ENCODE data around the gene PROSER3. TPM values are rescaled to one million over a fixed set of nuclear protein-coding genes. Genes with fewer than 3 reads are reported as not detected.

The PROSER3 gene
- total RNA-seq, 1 donor from 2014 or later, result 31.2 TPM

DNA sequence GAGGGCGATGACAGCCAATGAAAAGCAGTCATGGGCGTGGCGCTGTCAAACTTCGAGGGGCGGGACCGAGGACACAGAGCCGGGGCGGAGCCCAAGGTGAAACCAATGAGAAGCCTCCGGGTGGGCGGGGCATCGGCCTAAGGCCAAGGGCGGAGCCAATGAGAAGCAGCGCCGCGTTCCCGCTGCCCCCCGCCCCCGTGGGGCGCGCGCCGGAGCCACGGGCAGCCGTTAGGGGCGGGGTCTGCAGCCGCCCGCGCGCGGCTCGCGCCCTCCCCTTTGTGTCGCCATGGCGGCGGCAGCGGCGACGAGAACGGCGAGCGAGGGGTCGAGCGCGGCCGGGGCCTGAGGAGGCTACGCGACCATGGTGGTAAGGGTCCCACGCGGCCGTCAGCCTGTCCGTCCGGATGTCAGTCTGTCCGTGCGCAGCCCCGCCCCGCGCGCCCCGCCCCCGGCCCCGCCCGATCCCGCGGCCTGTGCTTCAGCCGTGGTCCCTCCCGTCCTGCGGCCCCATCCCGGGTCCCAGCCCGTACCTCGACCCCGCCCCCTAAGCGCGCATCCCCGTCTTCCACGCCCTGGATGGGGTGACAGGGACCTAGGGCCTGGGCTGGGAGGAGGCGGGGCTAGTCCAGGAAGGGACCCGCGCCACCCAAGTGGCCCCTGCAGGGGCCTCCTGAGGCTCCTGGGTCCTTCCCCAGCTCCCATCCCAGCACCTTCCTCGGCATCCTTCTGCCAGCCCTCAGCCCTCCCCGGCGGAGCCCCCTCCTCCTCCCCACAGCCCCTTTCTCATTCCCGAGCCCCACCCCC is 17.5 kb downstream of the PROSER3 start, which contains the start of gene ARHGAP33:
Gene ARHGAP33, plus strand, starts transcription at position 267 of the 804 bp plus-strand sequence. Its CDS starts 95 bp downstream, at position 362.
- DNase-seq (ENCODE audit: low spot score), result peak; percentile 99

GRCh38 chr19:35776102-35776788 is 18.3 kb downstream of the PROSER3 start:
- no peak for DNase-seq (ENCODE audit: low spot score)

- DNase-seq (ENCODE audit: low spot score), result no peak
Observed at GRCh38 chr19:35777086-35777841, 19.3 kb downstream of the PROSER3 start.

- DNase-seq (ENCODE audit: low spot score), result no peak
Observed at GRCh38 chr19:35777961-35778360, 20.0 kb downstream of the PROSER3 start.

DNA sequence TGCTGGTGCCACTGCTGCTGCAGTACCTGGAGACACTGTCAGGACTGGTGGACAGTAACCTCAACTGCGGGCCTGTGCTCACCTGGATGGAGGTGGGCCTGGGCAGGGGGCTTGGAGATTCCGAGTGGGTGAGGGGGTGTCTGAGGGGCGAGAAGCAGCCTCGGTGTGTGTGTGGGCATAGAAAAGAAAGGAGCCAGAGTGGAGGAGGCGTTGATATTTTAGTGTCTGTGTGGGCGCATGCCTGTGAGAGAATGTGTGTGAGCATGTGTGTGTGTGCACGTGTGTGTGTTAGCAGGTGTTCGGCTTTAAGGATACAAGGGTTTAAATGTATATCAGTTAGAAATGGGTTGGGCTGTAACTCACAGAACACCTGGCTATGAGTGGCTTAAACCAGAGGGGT is 21.1 kb downstream of the PROSER3 start:
- no peak for DNase-seq (ENCODE audit: low spot score)

- DNase-seq (ENCODE audit: low spot score), result no peak
Observed at GRCh38 chr19:35780058-35780457, 22.1 kb downstream of the PROSER3 start.

- no peak for DNase-seq (ENCODE audit: low spot score)
Observed at GRCh38 chr19:35780717-35781116, 22.7 kb downstream of the PROSER3 start.

- no peak for DNase-seq (ENCODE audit: low spot score)
Observed at GRCh38 chr19:35781650-35782049, 23.7 kb downstream of the PROSER3 start.

DNA sequence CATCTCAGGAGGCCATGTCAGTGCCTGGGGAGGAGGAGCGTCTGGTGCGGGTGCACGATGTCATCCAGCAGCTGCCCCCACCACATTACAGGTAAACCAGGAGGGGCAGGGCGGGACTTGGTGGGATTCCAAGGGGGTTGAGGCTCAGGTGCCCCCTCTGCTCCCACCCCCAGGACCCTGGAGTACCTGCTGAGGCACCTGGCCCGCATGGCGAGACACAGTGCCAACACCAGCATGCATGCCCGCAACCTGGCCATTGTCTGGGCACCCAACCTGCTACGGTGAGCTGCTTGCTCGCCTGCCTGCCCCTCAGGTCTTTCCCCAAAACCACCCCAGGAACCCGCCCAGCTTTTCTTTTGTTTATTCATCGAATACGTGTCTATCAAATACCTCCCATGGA is 24.6 kb downstream of the PROSER3 start:
- no peak for DNase-seq (ENCODE audit: low spot score)

DNA sequence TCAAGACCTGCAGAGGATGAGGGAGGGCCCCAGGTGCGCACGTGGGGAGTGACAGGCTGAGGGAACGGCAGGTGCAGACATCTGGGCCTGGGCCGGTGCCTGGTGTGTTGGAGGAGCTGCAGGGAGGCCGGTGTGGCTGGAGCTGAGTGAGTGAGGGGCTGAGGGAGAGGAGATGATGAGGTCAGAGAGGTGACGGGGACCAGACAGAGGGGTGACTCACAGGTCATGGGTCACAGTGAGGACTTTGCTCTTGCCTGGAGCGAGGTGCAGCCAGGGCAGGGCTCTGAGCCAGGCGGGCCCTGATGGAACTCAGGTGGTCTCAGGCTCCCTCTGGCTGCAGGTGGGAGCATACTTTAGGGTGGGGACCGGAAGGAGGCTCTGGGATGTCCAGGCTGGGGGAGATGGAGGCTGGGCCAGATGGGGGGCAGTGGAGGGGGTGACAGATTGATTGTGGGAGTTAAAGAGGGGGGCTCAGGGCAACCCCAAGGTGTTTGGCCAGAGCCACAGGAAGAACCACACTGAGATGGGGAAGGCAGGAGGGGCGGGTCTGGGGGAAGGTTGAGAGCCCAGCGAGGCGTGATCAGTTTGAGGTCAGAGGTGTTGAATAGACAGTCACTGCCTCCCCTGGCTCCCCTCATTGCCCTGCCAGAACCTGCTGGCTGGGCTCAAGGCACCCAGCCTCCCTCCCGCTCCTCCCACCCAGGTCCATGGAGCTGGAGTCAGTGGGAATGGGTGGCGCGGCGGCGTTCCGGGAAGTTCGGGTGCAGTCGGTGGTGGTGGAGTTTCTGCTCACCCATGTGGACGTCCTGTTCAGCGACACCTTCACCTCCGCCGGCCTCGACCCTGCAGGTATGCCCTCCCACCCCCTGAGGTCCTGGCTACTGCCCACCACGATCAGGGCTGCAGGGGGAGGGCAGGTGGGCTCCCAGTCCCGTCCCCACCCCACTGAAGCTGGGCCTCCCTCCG is 25.8 kb downstream of the PROSER3 start:
- DNase-seq (ENCODE audit: low spot score), result no peak

- no peak for DNase-seq (ENCODE audit: low spot score)
Observed at GRCh38 chr19:35784503-35785338, 26.7 kb downstream of the PROSER3 start.

DNA sequence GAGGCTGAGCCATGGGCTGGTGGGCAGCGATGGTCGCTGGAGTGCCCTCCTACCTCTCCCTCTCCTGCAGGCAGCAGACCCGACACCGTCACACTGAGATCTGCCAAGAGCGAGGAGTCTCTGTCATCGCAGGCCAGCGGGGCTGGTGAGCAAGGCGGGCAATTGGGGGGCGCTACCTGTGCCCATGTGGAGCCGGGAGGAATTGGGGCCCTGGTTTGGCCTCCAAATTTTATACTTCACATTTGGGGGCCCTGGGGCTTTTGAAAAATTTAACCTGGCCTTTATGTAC is 27.3 kb downstream of the PROSER3 start:
- no peak for DNase-seq (ENCODE audit: low spot score)

GRCh38 chr19:35786299-35787160 is 28.6 kb downstream of the PROSER3 start:
- DNase-seq (ENCODE audit: low spot score), result no peak

GRCh38 chr19:35787227-35787799 is 29.3 kb downstream of the PROSER3 start:
- DNase-seq (ENCODE audit: low spot score), result no peak

- DNase-seq (ENCODE audit: low spot score), result no peak
Observed at GRCh38 chr19:35788205-35788960, 30.4 kb downstream of the PROSER3 start.

- no peak for DNase-seq (ENCODE audit: low spot score)
Observed at GRCh38 chr19:35789195-35789977, 31.4 kb downstream of the PROSER3 start.

Data from mucosa of gallbladder (tissue), 1 donor.